ELR (cell line): ENCODE results near the gene CHST15.

ENCODE experiments used
- DNase-seq: peaks from one replicate; pipeline ENCODE4 v3.0.0-alpha.2; 2015; ENCODE audit warnings: low read depth

The CHST15 gene

DNA sequence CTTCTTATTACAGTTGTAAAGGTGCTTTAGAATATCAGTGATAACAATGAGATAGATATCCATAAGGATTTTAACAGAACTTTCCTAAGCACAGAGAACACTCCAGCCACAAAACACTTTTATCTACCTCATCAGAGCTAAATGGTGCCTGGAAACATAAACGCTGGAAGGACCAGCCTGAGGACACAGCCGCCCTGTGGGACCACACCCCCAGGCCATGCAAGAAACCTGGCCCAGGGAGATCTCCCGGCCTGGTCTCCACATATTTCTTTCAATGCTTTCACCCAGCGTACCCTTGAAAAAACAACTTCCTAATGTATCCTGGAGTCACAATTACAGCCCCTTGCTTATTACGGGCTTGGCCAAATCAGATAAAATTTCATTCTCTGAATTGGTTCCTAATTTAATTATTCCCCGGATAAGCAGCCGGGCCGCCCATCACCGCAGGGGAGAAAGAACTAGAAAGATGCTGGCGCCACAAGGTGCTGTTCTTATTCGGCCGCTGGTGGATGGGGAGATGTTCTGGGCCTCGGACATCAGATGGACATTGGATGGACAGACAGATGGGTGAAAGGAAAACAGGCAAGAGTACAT is 11.8 kb downstream of the CHST15 start:
- DNase-seq = no peak

GRCh38 chr10:124079864-124080263 is 13.5 kb downstream of the CHST15 start:
- DNase-seq = no peak

DNA sequence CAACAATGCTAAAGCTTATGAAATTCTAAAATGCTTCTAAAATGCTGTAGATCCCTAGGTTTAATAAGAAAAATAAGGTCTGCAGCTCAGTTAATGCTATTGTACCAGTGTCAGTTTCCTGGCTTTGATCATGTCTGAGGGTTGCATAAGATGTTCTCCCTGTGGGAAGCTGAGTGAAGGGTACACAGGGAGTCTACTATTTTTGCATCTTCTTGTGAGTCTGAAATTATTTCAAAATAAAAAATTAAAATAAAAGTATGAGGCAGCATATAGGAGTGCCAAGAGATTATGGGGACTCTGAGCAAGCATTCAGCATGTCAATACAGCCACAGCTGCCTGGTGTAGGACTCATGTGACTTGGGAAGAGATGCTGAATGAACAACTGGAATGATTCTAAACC is 14.7 kb downstream of the CHST15 start:
- no peak for DNase-seq

DNA sequence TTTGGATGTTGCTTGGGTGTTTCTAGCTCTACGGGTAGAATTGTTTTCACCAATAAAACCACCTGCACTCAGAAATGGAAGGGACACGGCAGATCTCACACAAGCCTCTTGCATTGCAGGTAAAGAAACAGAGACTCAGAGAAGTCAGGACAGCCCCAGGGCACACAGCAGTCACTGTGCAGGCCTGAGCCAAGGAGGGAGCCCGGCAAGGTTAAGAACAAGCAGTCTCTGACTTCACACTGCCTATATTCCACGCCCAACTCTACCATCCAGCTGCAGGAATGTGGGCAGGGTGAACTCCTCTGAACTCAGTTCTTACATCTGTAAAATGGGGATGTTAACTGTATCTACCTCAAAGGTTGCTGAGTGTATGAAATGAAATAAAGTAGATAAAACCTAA is 15.4 kb downstream of the CHST15 start:
- DNase-seq = no peak

- DNase-seq = no peak
These were observed 16.0 kb downstream of the CHST15 start for GRCh38 chr10:124077208-124077993.

DNA sequence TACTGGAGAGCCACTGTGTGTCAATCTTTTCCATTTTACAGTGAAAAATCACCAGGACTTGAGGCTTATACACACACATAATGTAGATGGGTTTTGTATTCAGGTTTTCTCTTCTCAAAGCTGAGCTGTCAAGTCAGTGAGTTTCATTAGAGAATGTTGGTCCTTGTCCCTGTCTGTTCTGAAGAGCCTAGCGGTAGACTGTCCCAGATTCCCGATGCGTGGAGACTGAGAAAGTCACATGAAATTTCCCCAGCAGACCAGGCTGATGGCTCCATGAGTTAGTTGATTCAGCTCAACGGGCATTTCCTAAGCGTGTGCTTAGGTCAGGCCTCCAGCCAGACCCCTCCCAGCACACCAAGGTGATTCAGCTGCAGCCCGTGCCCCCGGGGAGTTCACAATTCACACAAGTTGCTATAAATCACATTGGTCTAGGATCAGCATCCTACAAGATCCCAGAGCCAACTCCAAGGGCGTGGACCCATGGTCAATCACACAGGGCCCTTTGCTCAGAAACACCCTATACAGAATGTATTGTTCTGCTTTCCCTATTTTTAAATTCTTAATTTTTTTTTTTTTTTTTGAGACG is 17.2 kb downstream of the CHST15 start:
- no peak for DNase-seq

DNA sequence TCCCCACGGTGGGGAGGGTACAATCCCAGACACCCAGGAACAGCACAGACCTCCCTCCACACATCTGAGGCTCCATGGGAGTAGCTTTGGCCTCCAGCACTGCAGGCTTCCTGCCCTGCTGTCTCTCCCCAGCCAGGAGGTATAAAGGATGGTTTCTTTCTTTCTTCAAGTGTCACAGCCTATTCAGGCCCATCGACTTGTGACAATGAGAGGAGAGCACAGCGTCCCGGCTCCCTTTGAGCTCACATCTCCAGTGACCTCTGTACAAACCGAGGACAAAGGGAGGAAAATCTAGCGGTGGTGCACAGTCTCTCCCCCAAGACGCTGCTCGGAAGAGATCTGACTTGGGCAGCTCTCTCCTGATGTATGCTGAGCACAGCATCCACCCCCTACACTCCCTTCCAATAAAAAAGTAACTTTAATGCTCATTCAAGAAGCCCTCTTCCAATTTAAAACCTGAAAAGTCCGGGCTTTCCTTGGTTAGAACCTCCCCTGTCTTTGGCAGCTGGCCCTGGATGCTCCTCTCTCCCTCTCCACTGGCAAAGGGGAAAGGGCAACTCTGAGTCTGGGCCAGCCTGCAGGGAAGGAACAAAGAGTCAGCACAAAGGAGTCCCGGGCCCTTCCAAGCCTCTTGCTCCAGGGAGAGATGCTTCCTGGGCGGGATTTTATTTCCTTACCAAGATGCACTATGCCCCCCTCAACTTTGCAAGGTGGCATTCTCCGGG is 18.0 kb downstream of the CHST15 start:
- DNase-seq = no peak

GRCh38 chr10:124074501-124075109 is 18.8 kb downstream of the CHST15 start:
- no peak for DNase-seq

DNA sequence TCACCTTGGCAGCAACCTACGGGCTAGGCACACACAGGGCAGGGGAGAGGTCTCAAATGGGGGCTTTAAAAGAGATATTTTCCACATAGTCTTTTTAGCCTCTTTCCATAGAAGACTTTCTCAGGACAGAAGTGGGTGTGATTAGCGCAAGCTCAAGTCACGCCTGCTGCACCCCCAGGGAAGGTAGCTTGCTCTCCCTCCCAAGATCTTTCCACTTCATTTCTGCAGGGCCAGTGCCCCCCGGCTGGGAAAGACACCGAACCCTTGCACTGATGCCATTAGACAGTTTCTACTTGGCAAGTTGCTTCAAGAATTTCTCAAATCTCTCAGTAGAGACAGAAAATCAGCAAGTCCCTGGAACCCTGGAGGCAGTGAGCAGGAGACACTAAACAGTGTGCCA is 19.4 kb downstream of the CHST15 start:
- DNase-seq = no peak

DNA sequence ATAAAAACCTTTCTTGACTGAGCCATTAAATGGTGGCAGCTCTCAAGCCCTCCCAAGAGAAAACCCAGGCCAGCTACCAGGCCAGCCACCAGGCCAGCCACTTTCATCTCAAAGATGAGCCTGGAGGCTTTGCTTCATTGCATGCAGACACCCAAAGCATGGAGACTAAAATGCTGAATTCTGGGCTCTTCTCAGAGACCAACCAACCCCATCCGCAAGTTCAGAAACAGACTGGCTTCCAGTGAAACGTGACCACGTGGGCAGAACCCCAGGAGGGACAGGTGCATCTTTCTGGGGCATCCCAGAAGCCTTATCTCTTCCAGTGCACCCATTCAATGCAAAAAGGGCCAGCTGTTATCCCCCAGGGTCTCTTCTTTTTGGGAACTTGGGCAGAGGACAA is 20.9 kb downstream of the CHST15 start:
- no peak for DNase-seq

- no peak for DNase-seq
These were observed 21.3 kb downstream of the CHST15 start for GRCh38 chr10:124072106-124072505.

- no peak for DNase-seq
These were observed 22.3 kb downstream of the CHST15 start for GRCh38 chr10:124071141-124071540.

GRCh38 chr10:124070666-124071065 is 22.7 kb downstream of the CHST15 start:
- no peak for DNase-seq

DNA sequence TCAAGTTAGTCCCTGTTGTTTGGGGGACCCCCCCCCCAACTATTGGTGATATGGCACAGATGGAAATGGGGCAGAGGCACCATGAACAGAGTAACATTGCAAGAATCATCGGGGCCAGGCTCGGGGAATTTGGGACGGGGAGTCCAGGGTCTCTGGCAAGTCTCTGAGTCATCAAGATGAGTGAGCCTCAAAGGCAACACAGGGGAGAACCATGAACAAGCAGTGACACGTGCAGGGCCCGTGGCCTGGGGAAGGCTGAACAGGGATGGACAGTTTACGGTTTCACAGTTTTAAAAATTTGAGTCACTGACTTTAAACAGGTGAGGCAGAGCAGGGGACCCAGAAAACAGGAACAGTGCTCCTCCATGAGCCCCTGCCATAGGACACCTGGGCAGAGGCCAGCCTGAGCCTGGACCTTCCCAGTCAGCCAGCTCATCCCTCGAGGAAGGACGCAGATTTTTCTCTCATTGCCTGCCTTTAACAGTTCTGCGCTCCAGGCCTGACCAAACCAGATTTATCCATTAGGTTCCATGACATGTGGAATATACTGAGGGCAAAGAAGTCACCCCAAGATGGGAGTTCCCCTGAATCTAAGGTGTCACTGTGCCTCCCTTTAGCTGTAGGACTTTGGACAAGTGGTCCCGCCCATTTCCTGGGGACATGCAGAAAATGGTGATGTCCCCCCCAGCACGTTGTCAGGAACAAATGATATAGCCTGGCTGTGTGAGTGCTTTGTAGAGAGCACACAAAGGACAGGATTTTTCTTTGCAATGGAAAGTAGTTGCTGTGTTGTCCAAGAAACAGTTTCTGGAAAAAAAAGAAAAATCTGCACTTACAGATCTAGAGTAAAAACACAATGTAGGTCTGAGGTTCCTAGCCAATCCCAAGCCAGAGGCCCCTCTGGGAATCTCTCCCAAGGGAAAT is 23.8 kb downstream of the CHST15 start:
- no peak for DNase-seq

GRCh38 chr10:124068929-124069328 is 24.5 kb downstream of the CHST15 start:
- no peak for DNase-seq

- DNase-seq = no peak
These were observed 25.5 kb downstream of the CHST15 start for GRCh38 chr10:124067825-124068400.

DNA sequence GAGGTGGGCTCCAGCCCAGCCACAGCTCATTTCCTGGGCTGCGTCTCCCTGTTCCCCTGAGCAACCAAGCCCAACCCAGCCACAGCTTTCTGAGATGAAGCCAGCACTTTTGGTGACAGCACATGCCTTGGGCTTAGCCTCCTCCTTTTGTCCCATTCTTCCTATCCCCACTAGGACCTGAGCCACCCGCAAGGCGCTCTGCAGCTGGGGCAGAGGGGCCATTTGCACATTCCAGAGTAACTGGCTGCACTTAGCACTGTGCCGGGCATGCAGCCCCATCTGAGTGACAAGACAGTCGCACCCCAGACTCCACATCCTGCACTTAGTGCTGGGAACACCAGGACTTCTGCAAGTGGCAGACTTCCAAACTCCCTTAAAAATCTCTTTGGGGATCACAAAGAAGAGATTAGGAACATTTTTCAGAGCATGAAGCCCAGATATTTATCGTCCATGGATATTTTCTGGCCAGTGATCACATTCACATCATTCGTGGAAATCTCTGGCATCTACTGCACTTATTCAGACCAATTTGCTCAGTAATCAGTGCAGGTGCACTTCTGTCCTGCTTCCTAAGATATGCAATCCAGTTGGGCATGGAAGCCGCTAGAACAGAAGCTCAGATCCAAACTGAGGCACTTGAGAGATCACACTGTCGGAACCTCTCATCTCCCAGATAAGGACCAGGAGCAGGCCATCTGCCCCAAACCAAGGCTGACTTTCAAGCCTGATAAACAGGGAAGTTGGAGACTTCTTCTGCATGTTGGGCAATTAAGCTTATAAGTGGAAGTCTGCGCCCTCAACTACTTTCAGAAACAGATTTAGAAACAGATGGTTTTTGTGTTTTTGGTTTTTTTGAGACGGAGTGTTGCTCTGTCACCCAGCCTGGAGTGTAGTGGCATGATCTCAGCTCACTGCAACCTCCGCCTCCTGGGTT is 26.4 kb downstream of the CHST15 start:
- no peak for DNase-seq

DNA sequence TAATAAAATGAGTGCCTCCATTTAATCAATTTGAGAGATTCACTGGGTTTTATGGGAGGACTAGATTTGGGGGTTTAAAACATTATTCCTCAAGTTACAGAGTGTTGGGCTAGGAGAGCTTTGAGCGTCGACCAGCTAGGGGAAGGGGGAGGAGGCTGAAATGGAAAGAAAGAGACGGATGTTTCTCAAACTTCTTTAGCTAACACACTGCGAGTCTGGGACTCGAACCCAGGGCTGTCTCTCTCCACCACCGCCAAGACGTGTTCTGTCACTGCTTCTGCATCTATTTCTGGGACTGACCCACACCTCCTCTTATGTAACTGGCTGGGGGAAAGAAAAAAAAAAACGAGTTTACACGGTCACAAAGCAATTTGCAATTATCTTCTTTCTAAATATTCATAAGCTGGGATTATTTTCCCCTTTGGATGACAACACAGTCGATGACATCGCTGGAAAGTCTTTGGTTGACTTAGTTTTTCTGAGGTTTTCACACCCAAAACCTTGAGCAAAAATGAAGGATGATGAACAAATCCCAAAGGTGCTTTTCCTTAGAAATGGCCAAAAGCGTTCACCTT is 27.2 kb downstream of the CHST15 start:
- no peak for DNase-seq

GRCh38 chr10:124065382-124066125 is 27.8 kb downstream of the CHST15 start:
- no peak for DNase-seq
